HG03159 (cell line): Measurements from ENCODE around the gene OSBP.
"Not testable (repeated sequence)": the region's sequence is repeated elsewhere in the genome, so short reads cannot be mapped to it uniquely, and the experiment has no call there.

Source experiments
- ATAC-seq: cut with Tn5 transposase; IDR thresholded peaks from one replicate; pipeline ENCODE4 v1.9.1; 2021; ENCODE audit warnings: mild to moderate bottlenecking, moderate library complexity; ENCODE audit not compliant: unreplicated experiment

OSBP gene

GRCh38 chr11:59555601-59556114 lies 59.9 kb downstream of the OSBP start:
- ATAC-seq, result no peak

GRCh38 chr11:59553323-59553722 lies 62.3 kb downstream of the OSBP start:
- ATAC-seq, result no peak

GRCh38 chr11:59552844-59553243 lies 62.7 kb downstream of the OSBP start:
- ATAC-seq, result no peak

- ATAC-seq, result no peak
Measured at GRCh38 chr11:59551659-59552521, 63.7 kb downstream of the OSBP start.

- ATAC-seq, result peak; percentile 36
Measured at GRCh38 chr11:59550842-59551658, 64.5 kb downstream of the OSBP start.

- peak; percentile 90 for ATAC-seq
Measured at GRCh38 chr11:59550368-59550841, 65.2 kb downstream of the OSBP start.

GRCh38 chr11:59548309-59548656 lies 67.3 kb downstream of the OSBP start:
- no peak for ATAC-seq

- not testable (repeated sequence) for ATAC-seq
Measured at GRCh38 chr11:59547605-59548308, 67.8 kb downstream of the OSBP start.

GRCh38 chr11:59545179-59546020 lies 70.2 kb downstream of the OSBP start:
- no peak for ATAC-seq

- ATAC-seq, result no peak
Measured at GRCh38 chr11:59544869-59545178, 70.8 kb downstream of the OSBP start.

- ATAC-seq, result not testable (repeated sequence)
Measured at GRCh38 chr11:59543713-59544112, 71.9 kb downstream of the OSBP start.

- no peak for ATAC-seq
Measured at GRCh38 chr11:59542142-59542810, 73.3 kb downstream of the OSBP start.

GRCh38 chr11:59534676-59535075 lies 80.9 kb downstream of the OSBP start:
- ATAC-seq, result no peak

- no peak for ATAC-seq
Measured at GRCh38 chr11:59532620-59533019, 83.0 kb downstream of the OSBP start.

GRCh38 chr11:59528711-59529110 lies 86.9 kb downstream of the OSBP start:
- ATAC-seq, result no peak
